ENCODE measurements around the gene EIF4ENIF1.

EIF4ENIF1 gene

GRCh38 chr22:31451709-31452571 lies 37.7 kb downstream of the EIF4ENIF1 start:
- DNase-seq (ENCODE audit: low spot score) = peak; percentile 41
- TF ChIP-seq CTCF (IDR thresholded peaks at IDR 0.05; ENCODE audit: borderline replicate concordance, control extremely low read depth, extremely low read depth, insufficient read depth, missing control alignments) = peak; percentile 39
- in situ Hi-C loops (cut with MboI; ENCODE audit: low sequenced_read_pairs, unreplicated experiment) = no loop called here

- no peak for TF ChIP-seq CTCF (IDR thresholded peaks at IDR 0.05; ENCODE audit: borderline replicate concordance, control extremely low read depth, extremely low read depth, insufficient read depth, missing control alignments)
- in situ Hi-C loops (cut with MboI; ENCODE audit: low sequenced_read_pairs, unreplicated experiment) = no loop called here
- DNase-seq (ENCODE audit: low spot score) = no peak
These were observed 40.1 kb downstream of the EIF4ENIF1 start for GRCh38 chr22:31449506-31449905.

- no peak for DNase-seq (ENCODE audit: low spot score)
- no peak for TF ChIP-seq CTCF (IDR thresholded peaks at IDR 0.05; ENCODE audit: borderline replicate concordance, control extremely low read depth, extremely low read depth, insufficient read depth, missing control alignments)
- in situ Hi-C loops (cut with MboI; ENCODE audit: low sequenced_read_pairs, unreplicated experiment) = no loop called here
These were observed 41.3 kb downstream of the EIF4ENIF1 start for GRCh38 chr22:31448382-31448781.

GRCh38 chr22:31447337-31447736 lies 42.3 kb downstream of the EIF4ENIF1 start:
- no peak for DNase-seq (ENCODE audit: low spot score)
- in situ Hi-C loops (cut with MboI; ENCODE audit: low sequenced_read_pairs, unreplicated experiment) = no loop called here
- no peak for TF ChIP-seq CTCF (IDR thresholded peaks at IDR 0.05; ENCODE audit: borderline replicate concordance, control extremely low read depth, extremely low read depth, insufficient read depth, missing control alignments)

- DNase-seq (ENCODE audit: low spot score) = no peak
- in situ Hi-C loops (cut with MboI; ENCODE audit: low sequenced_read_pairs, unreplicated experiment) = no loop called here
- TF ChIP-seq CTCF (IDR thresholded peaks at IDR 0.05; ENCODE audit: borderline replicate concordance, control extremely low read depth, extremely low read depth, insufficient read depth, missing control alignments) = no peak
These were observed 42.9 kb downstream of the EIF4ENIF1 start for GRCh38 chr22:31446767-31447166.

- no peak for DNase-seq (ENCODE audit: low spot score)
- TF ChIP-seq CTCF (IDR thresholded peaks at IDR 0.05; ENCODE audit: borderline replicate concordance, control extremely low read depth, extremely low read depth, insufficient read depth, missing control alignments) = no peak
- in situ Hi-C loops (cut with MboI; ENCODE audit: low sequenced_read_pairs, unreplicated experiment) = no loop called here
These were observed 43.4 kb downstream of the EIF4ENIF1 start for GRCh38 chr22:31446208-31446607.
